PC-9 (cell line): ENCODE data around the gene ABLIM2.

Source experiments
- CTCF ChIP-seq: fragments of 200-600 bp; sonication (generic); conservative IDR thresholded peaks from 2 replicates; pipeline ENCODE4 v1.6.1; 2017; ENCODE audit warnings: mixed run types, antibody characterized with exemption, mild to moderate bottlenecking, moderate library complexity
- EZH2 ChIP-seq: fragments of 200-600 bp; sonication (generic); IDR thresholded peaks from 2 replicates; pipeline ENCODE4 v1.8.0; 2017; ENCODE audit warnings: antibody characterized with exemption, low read depth

GRCh38 chr4:8079031-8079885 lies 79.4 kb downstream of the ABLIM2 start:
- TF ChIP-seq CTCF (no peak), EZH2 (no peak)
